Measurements from ENCODE around the gene TLR6. TPM values are rescaled to one million over a fixed set of nuclear protein-coding genes. Genes with fewer than 3 reads are reported as not detected.
"Not testable (repeated sequence)": the region's sequence is repeated elsewhere in the genome, so short reads cannot be mapped to it uniquely, and the experiment has no call there.

TLR6 gene
- total RNA-seq, 4 donors from 2014 or later: 4.6 to 9.6 (median 7.1) TPM

DNA sequence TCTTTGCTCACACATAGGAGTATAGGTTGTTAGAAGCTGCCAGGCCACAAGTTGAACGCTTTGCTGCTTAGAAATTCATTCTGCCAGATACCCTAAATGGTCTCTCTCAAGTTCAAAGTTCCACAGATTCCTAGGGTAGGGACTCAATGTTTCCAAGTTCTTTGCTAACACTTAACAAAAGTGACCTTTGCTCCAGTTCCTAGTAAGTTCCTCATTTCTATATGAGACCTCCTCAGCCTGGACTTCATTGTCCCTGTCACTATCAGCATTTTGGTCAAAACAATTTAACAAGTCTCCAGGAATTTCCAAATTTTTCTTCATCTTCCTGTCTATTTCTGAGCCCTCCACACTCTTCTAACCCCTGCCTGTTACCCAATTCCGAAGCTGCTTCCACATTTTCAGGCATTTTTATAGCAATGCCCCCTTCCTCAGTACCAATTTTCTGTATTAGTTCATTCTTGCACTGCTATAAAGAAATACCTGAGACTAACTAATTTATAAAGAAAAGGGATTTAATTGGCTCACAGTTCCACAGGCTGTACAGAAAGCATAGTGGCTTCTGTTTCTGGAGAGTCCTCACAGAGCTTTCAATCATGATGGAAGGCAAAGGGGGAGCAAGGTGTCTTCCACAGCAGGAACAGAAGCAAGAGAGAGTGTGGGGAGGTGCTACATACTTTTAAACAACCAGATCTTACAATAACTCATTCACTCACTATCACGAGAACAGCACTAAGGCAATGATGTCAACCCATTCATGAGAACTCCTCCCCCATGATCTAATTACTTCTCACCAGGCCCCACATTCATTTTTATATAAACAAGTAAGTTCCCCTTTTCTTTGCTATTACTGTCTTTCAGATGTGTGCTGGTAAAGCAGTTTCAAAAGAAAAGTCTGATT lies 40.5 kb downstream of the TLR6 start:
- peak; percentile 44 for ATAC-seq (ENCODE audit: low FRiP score)
- TF ChIP-seq, protein P1, sequence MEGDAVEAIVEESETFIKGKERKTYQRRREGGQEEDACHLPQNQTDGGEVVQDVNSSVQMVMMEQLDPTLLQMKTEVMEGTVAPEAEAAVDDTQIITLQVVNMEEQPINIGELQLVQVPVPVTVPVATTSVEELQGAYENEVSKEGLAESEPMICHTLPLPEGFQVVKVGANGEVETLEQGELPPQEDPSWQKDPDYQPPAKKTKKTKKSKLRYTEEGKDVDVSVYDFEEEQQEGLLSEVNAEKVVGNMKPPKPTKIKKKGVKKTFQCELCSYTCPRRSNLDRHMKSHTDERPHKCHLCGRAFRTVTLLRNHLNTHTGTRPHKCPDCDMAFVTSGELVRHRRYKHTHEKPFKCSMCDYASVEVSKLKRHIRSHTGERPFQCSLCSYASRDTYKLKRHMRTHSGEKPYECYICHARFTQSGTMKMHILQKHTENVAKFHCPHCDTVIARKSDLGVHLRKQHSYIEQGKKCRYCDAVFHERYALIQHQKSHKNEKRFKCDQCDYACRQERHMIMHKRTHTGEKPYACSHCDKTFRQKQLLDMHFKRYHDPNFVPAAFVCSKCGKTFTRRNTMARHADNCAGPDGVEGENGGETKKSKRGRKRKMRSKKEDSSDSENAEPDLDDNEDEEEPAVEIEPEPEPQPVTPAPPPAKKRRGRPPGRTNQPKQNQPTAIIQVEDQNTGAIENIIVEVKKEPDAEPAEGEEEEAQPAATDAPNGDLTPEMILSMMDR (IDR thresholded peaks at IDR 0.05): no peak
- no peak for DNase-seq (ENCODE audit: low spot score)

DNA sequence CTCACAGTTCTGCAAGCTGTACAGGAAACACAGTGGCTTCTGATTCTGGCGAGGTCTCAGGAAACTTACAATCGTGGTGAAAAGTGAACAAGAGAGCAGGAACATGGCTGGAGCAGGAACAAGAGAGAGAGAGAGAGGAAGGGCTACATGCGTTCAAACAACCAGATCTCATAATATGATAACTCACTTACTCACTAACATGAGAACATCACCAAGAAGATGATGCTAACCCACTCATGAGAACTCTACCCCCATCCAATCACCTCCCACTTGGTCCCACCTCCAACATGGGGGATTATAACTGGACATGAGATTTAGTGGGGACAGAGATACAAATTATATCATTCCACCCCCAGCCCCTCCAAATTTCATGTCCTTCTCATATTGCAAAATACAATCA lies 42.2 kb downstream of the TLR6 start:
- DNase-seq (ENCODE audit: low spot score): no peak
- no peak for ATAC-seq (ENCODE audit: low FRiP score)
- TF ChIP-seq, protein P1 (IDR thresholded peaks at IDR 0.05): no peak

DNA sequence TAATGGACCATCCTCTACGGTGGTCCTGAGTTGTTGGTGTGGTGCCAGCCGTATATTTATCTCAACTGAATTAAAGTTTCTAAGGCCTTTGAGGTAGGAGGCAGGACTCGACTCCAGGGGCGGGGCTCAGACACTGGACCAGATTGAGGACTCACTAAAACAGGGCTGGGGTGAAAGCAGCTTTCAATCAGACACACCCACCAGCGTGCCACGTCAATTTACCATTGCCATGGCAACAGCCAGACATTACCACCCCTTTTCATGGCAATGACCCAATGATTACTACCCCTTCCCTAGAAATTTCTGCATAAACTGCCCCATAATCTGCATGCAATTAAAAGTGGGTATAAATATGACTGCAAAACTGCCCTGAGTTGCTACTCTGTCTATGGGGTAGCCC lies 45.3 kb downstream of the TLR6 start:
- DNase-seq (ENCODE audit: low spot score): no peak
- TF ChIP-seq, protein P1 (IDR thresholded peaks at IDR 0.05): no peak
- no peak for ATAC-seq (ENCODE audit: low FRiP score)

DNA sequence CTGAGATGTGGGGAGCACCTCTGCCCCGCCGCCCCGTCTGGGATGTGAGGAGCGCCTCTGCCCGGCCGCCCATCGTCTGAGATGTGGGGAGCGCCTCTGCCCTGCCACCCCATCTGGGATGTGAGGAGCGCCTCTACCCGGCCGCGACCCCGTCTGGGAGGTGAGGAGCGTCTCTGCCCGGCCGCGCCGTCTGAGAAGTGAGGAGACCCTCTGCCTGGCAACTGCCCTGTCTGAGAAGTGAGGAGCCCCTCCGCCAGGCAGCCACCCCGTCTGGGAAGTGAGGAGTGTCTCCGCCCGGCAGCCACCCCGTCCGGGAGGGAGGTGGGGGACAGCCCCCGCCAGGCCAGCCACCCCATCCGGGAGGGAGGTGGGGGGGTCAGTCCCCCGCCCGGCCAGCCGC lies 49.2 kb downstream of the TLR6 start:
- ATAC-seq (ENCODE audit: low FRiP score); DNase-seq (ENCODE audit: low spot score): not testable (repeated sequence)

DNA sequence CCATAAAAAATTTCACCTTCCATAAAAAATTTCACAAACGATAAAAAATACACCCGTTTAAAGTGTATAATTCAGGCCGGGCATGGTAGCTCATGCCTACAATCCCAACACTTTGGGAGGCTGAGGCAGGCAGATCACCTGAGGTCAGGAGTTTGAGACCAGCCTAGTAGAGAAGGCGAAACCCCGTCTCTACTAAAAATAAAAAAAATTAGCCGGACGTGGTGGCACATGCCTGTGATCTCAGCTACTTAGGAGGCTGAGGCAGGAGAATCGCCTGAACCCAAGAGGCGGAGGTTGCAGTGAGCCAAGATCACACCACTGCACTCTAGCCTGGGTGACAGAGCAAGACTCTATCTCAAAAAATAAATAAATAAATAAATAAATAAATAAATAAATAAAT lies 50.4 kb downstream of the TLR6 start:
- not testable (repeated sequence) for DNase-seq (ENCODE audit: low spot score); ATAC-seq (ENCODE audit: low FRiP score)

DNA sequence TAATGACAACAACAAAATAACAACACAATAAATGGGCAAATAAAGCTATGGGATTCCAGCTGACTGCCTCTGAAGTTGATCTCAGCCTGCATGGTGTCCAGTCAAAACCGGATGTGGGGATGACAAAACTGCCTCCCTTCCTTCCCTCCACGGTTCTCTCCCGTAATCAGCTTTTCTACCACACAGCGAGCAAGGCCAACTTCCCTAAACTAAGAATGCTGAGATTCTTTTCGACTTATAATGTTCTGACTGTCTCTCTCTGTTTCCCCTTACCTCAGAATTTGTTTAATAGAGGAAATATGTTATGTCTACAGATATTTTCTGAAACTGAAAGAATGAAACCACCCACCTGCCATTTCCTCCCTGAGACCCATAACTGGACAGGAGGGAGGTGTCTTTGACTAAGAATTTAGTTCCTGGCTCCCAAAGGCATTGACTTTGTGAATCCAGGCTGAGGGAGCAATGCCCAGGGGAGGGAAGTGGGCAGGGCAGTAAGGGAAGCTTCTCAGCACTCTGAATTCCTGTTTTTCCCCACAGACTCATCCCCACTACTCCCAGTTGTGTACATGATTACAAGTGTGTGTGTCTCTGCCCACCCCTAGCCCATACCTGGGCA lies 51.0 kb downstream of the TLR6 start:
- DNase-seq (ENCODE audit: low spot score) (no peak), ATAC-seq (ENCODE audit: low FRiP score) (no peak)
- TF ChIP-seq, protein P1 (IDR thresholded peaks at IDR 0.05): no peak

GRCh38 chr4:38804654-38805295 lies 51.8 kb downstream of the TLR6 start, which contains the start of gene TLR1:
Gene TLR1, minus strand, starts transcription at chr4:38804791. Its CDS starts 5,960 bp downstream, at chr4:38798831.
- peak; percentile 77 for ATAC-seq (ENCODE audit: low FRiP score)
- TF ChIP-seq, protein P1 (IDR thresholded peaks at IDR 0.05): no peak
- DNase-seq (ENCODE audit: low spot score): no peak
